GM18907 (cell line): Measurements from ENCODE around the gene RALGAPB.

Experiments
- ATAC-seq: cut with Tn5 transposase; IDR thresholded peaks from one replicate; pipeline ENCODE4 v1.9.1; 2021; ENCODE audit warnings: mild to moderate bottlenecking, moderate library complexity; ENCODE audit not compliant: unreplicated experiment

The RALGAPB gene

DNA sequence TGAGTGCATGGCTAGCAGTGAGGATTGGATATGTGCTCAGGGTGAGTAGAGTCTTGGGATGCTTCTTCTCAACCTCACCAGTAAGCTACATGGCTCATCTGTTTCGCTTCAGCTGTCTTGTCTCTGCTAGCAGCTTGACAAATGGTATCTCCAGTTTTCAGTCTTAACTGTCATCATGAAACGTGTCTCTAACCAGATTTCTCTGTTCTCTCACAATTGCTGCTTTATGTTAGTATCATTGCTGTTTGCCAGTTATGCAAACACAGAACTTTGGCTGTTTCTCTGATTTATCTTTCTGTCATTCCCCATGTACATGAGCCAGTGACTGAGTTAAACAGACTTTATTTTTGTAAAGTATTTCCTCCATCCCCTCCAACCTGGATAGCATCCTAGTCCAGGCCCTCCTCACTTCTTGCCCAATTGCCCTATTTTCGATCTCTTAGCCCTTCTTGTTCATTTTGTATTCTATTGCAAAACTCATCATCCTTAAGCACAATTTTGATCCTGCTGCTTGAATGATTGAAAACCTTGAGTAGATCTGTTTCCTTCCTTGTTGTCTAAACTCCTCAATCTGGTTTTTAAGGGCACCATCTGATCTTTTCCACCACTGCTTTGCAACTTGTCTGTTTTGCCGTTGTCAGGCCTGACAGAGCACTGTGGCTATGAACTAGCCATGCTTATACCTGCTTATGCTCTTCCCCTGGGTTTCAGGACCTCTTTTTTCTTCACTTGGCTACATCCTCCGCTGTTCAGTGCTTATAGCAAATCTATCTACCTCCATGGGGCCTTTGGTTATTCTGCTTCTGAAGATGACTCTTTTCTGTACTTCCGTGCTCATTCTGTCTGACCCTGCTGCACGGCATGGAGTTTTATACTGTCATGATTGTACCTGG, 70.6 kb downstream of the RALGAPB start:
- ATAC-seq, result no peak

DNA sequence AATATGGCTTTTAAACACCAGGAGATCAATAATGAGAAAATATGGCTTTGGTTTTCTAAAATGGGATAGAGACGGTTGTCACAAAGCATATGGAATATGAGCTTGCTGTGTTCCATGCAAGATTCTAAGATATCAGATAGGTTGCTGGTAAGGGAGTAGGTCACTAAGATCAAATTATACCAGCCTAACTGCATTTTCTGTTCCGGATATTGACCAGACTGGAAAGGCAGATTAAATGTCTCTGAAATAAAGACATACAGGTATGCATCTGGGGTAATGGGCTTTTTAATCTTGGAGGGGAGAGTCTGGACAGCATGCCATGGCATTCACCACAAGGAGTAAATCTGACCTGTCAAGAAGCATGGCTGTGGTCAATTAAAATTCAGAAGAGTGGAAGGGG, 73.1 kb downstream of the RALGAPB start:
- ATAC-seq, result no peak

DNA sequence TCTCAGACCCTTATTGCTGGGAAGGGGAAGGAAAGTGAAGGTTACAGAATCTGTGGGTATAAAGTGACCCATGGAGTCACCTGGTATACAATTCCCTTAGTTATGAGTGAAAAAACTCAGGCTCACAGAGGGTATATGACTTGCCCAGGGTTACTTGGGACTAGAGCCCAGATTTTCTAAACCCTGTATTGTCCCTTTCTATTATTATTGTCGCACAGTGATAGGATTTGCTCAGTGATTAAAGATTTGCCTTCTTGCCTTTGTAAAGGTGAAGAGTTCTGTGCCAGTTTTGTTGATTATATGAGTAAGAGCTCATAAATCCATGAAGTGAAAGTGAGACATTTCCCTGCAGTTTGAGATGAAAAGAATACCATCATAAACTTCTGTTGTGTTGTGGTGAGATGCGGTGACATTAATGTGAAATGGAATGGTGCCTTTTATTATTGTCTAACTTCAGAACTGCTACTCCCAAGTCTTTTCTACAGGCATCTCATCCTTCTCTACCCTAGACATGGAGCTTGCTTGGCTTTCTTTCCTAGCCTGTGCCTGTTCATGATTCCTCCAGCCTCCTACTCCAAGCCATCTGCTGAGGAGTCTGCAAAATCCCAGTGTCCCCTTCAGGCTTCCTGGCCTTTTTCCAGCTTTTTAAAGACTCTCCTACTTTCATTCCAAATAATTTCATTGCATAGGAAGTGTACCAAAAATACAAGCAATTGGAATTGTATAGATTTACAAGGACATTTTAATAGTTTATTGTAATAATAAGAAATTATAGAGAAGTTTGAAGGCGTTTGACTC, 74.8 kb downstream of the RALGAPB start:
- no peak for ATAC-seq

DNA sequence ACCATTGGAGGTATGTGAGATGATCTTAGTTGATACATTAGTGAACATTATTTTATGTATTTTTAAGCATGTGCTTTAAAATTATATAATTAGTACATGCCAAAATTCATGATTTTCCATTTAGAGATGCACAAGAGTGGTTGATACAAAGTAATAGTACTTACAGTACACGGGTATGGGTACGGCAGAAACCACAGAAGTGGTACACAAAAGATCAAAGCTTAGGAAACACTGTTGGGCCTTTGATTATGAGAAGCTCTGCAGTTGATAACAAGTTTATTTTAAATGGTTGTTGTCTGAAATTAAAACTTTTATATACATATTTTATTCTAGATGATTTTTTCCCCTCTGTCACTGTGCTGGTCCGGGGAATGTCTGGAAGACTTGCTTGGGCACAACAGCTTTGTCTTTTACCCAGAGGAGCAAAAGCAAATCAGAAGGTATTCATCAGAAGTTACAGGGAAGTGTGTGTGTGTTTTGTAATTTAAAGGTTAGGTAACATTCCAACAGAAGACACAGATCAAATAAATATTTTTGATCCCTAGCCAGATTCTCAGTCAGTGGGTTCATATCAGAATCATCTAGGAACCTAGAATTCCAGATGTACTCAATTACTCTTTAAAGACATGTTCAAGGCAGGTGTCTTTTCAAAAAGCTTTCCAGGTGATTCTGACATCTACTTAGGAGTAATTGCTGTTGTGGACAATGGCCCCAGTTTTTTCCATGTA, 75.9 kb downstream of the RALGAPB start:
- ATAC-seq, result no peak

DNA sequence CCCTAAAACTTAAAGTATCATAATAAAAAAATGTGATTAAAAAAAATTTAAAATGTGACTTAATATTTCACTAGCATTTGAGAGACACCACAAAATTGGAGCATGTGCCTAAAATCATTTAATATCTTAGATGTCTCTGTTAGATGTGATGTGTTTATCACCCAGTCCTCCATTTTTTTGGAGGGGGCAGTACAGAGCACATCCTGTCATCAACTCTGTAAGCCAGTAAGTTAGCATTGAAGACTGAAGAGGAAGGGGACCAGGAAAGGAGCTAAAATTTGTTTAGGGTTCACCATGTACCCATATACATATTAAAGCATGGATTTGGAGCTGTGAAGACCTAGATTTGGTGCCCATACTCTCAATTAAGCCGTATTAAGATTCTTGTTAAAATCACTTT, 77.6 kb downstream of the RALGAPB start:
- no peak for ATAC-seq

DNA sequence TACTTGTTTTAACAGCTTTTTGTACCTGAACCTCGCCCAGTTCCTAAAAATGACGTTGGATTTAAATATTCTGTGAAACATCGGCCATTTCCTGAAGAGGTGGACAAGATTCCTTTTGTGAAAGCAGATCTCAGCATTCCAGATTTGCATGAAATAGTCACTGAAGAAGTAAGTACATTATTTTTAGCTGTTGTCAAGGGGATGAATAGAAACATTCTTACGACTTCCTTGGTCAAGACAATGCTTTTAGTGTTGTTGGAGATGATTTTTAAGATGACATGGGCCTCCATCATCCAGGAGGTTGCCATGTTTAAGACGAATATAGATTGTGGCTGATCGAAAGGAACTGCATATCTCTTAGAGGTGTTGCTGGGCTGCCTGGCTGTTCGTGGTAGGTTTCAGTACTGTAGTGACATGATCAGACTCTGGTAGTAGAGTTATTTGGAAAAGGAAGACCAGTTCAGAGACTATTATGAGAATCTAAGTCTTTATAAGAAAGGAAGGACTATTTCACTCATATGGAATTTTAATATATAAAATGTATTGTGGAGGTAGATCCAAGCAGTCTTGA, 78.5 kb downstream of the RALGAPB start:
- no peak for ATAC-seq

DNA sequence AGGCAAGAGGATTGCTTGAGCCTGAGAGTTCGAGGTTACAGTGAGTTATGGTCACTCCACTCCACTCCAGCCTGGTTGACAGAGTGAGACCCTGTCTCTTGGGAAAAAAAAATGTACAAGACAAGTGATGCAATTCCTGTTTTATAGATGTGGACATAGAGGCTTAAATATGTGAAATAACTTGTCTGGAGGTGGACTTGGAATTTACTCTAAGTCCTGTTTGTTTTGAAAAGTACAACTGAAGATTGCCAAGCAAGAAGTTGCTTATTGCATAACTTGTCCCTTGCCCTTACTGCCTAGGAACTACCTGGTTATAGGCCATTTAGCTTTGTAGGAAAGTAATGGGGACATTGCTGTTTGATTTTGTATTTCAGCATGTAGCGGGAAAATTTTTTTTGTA, 82.3 kb downstream of the RALGAPB start:
- ATAC-seq, result no peak

DNA sequence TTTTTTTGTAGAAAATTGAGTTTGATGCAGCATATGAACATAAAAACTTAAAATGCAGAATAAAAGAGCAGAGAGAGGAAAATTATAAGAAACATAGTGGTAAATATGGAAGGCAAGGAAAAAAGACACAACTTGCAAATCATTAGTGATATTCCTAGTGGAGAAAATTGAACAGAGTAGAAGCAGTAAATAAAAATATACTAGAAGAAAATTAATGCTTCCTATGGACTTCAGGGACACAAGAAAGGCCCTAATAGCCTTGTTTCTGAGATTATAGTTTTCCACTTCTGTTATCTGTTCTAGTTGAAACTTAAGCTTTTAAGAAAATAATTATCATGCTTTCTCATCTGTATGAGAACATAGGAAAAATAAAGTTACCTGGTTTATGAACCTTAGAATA, 82.8 kb downstream of the RALGAPB start:
- ATAC-seq, result no peak

DNA sequence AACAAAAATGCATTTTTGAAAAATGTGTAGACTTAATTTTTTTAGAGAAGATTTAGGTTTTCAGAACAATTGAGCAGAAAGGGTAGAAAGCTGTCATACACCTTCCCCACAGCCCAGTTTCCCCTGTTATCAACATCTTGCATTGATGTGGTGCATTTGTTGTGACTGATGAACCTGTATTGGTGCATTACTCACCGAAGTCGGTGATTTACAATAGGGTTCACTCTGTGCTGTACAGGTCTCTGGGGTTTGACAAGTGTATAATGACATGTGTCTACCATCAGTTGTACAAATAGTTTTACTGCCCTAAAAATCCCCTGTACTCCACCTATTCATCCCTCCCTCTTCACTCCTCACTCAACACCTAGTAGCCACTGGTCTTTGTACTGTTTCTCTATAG, 84.5 kb downstream of the RALGAPB start:
- ATAC-seq, result no peak

DNA sequence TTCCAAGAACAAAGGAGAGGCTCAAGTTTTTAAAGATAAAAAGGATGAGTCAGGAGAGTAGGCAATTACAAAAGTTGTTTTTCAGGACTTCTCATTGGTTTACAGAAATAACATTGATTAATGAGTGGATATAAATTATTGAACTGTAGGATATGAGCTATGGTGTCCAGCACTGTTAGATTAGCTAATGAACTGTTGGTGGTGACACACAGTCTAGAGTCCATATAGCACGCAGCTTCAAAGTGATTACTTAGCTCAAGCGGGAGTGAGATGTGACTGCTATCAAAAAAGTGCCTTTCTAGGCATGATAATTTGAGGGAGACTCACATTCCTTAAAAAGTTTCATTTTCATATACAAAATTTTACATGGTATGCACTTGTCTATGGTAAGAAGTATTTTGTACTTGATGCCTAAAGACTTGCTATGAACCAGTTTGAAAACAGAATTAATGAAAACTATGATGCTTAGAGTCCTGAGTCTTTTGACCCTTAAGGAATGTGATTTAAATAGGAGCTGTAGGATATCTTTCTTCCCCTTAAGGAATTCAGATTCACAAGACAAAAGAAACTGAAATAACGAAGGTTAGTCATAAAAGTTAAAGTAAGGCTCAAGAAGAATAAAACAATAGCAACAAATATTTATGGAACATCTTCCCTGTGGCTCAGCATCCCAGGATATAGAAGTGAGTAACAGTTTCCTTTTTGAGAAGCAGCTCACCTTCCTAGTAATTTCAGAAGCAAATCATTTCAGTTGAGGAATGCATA, 86.1 kb downstream of the RALGAPB start:
- ATAC-seq, result no peak

DNA sequence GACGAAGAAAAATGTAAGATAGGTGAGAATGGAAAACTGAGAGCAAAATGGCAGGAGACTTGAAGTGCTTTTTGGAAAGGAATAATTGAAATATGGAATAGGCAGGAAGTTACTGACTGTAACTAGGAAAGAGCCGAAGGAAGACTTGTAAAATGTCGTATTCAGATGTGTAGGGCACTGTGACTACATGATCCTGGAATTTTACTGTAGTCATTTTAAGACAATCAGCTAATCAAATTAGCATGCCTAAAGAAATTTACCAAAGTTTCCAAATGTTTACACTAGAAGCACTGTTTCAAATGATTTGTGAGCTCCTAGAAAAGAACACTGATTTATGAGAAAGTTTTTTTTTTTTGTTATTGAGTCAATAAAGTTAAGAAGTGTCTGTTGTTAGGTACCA, 87.1 kb downstream of the RALGAPB start:
- ATAC-seq, result no peak

DNA sequence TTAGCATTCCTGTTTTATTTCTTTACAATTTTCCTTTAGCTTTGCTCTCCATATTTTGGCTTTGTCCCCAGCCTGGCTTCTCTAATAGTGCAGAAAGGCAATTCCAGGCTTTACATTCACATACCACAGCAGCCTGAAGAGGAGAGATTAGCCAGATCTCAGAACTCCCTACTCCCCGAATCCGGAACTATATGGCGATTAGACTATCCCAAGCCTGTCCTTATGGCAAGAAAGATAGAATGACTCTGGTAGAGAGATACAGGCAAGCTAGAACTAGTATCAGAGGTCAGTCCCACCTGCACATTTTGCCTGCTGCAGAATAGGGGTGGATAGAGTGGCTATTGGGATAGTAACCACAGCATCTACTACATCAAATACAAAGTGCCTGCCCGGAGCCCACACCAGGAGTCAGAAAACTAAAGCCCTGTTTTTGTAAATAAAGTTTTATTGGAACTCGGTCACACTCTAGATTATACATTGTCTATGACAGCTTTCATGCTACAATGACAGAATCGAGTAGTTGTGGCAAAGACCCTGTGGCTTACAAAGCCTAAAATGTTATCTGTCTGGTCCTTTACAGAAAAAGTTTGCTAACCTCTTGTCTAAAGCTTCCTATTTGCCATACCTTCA, 91.3 kb downstream of the RALGAPB start:
- ATAC-seq, result no peak

DNA sequence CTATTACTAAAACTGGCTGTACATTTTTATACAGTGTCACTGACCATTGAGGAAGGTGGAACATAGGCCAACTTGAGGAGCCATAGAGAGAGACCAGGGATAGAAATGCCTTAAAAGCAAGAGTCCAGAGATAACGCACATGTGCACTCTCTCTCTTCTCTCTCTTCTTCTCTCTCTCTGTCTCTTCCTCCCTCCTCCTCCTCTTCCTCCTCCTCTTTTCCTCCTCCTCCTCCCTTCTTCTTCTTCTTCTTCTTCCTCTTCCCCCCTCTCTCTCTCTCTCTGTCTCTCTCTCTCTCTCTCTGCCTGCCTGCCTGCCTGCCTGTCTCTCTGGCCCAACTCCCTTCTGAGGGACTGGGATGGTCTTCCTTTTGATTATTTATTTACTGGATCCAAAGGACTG, 92.0 kb downstream of the RALGAPB start:
- ATAC-seq, result no peak

DNA sequence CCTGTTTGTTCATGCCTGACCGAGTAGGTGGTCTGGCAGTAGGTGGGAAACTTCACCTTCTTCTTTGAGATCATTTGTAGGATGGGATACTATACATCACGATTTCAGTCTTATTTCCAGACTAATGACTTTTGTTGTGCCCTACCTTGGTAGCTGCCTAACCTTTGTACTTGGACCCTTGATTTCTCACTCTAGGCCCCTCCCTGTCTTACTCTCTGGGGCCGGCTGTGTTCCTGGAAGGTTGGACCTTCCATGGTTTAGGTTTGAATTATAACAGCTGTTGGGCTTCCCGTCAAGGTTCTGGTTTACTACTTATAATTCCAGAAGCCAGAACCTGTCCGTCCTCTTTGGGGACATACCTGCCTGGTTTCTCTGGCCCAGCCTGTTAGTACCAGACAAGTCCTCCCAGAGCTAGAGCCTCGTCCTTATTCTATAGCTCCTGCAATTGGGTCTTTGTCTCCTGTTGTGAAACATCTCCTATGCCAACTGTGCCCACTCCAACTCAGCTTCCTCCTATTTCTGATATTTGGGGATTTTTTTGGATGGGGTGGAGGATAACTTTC, 93.5 kb downstream of the RALGAPB start:
- ATAC-seq, result no peak

DNA sequence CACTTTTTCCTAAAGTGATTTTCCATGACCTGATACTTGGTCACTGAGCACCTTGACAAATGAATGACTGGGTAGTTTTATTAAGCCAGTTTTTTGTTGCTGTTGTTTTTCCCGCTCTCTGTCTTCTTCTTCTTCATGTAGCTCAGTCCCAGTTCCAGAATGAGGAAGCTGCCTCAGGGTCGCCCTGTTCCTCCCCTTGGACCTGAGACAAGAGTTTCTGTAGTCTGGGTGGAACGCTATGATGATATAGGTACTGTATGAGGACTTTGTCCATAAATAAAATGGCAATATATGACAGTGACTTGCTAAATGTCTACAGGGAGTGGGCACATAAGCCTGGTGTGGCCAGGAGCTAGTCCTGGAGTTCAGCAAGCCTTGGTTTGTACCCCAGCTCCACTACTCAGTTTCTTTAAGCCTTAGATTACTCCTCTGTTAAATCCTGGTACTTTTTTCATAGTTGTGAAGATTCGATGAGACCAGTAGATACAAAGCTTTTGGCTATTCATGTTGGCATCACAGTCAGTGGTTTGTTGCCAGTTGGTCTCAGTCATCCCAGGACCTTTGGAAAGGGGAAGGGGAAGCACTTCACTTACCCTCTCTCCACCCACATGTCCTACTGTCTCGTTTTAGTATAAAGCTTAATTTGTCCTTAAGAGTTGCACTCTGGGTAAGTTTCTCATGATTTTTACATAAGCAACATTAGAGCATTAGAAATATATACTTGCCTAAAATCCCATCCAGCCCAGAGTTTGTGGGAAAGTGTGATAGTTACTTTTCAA, 97.3 kb downstream of the RALGAPB start:
- no peak for ATAC-seq

DNA sequence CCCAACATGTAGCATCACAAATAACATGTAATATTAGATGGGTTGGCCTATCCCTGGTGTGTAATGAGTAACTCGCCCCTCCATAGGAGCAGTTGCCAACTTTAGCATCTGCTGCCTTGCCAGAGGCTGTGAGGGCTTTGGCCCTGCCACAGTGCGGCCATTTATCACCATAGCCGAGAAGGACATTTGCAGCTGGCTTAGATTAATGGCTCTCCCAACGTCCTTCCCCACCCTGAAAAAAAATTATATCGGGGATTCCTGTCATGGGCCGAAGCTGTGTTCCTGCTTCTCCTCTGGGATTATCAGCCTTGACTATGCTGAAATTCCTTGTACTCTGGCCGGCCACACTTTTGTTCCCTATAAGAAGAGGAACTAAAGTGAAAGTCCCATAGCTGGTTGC, 100.8 kb downstream of the RALGAPB start:
- no peak for ATAC-seq

DNA sequence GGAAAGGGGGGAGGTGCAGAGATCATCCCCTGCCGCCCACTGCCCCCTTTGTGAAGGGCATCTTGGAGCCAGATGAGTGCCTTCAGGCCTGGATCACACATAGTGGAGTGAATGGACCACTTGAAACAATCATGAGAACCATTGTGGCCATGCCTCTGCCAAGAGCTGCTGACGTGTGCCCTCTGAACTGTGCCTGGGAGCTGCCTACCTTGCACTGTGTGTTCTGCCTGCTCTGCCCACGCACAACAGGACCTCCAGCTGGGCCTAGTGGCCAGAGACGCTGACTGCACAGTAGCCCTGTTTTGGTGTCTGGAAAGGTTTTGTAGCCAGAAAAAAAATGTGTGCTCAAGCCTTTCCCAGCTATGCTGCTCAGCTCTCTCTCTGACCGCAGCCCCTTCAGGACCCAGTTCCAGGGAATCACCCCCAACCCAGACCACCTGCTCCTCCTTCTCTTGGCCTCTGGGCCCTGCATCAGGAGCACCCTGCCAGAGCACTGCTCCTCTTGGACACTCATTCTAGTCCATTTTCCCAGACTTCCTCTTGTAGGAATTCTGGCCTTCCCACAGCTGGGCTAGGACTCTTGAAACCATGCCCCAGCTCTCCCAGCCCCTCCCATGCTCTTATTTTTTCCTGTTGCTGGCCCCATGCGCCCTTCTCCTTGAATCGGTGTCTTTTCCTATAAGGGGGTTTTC, 106.7 kb downstream of the RALGAPB start:
- ATAC-seq, result no peak

DNA sequence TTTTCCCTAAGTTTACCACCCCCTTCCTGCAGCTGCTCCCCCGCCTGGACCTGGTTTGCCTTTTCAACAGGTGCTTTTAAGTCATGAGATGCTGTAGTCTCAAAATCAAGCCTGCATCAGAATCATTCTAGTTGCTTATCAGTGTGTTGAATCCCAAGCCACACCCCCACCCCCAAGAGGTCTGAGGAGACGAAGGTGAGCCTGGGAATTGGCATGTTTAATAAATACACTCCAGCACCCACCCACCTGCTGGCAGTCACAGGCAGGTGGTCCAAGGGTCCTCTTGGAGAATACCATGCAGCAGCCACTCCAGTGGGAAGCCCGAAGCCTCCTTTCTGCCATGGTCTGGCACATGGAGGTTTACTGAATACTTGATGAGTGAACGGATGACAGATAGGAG, 107.3 kb downstream of the RALGAPB start:
- ATAC-seq, result no peak
